WTC11 (cell line): ENCODE measurements around the gene SPEM2.

Experiments
- AFF4 ChIP-seq: sonication (generic); formaldehyde crosslinking; IDR thresholded peaks from 2 replicates; pipeline ENCODE4 v1.8.1; 2023; ENCODE audit warnings: mild to moderate bottlenecking, missing genetic modification reagents, borderline replicate concordance
- ATF6 ChIP-seq: sonication (generic); formaldehyde crosslinking; IDR thresholded peaks from 2 replicates; pipeline ENCODE4 v1.8.1; 2023; ENCODE audit warnings: mild to moderate bottlenecking, missing genetic modification reagents
- CTCF ChIP-seq: fragments of 200-600 bp; IDR thresholded peaks from 2 replicates; pipeline ENCODE4 v1.8.0; 2022; ENCODE audit warnings: antibody characterized with exemption
- EMX1 ChIP-seq: fragments of 250-450 bp; sonication (Bioruptor Pico); IDR thresholded peaks from 2 replicates; pipeline ENCODE4 v1.8.0; 2021; ENCODE audit warnings: mild to moderate bottlenecking
- ESRRA ChIP-seq: sonication (generic); formaldehyde crosslinking; IDR thresholded peaks from 2 replicates; pipeline ENCODE4 v1.8.1; 2022; ENCODE audit warnings: mild to moderate bottlenecking, missing genetic modification reagents, borderline replicate concordance
- ETV6 ChIP-seq: sonication (generic); formaldehyde crosslinking; IDR thresholded peaks from 2 replicates; pipeline ENCODE4 v1.8.1; 2022; ENCODE audit warnings: mild to moderate bottlenecking, missing genetic modification reagents
- FOXK1 ChIP-seq: sonication (generic); formaldehyde crosslinking; IDR thresholded peaks from 2 replicates; pipeline ENCODE4 v1.8.0; 2022; ENCODE audit warnings: mild to moderate bottlenecking, moderate library complexity, missing genetic modification reagents
- NR2C2 ChIP-seq: sonication (generic); formaldehyde crosslinking; IDR thresholded peaks from 2 replicates; pipeline ENCODE4 v1.8.0; 2022; ENCODE audit warnings: mild to moderate bottlenecking, missing genetic modification reagents
- OVOL2 ChIP-seq: fragments of 250-450 bp; sonication (Bioruptor Pico); IDR thresholded peaks from 2 replicates; pipeline ENCODE4 v1.9.0; 2021; ENCODE audit warnings: mild to moderate bottlenecking, borderline replicate concordance
- PREB ChIP-seq: sonication (generic); formaldehyde crosslinking; IDR thresholded peaks from 2 replicates; pipeline ENCODE4 v1.8.1; 2022; ENCODE audit warnings: mild to moderate bottlenecking, missing genetic modification reagents, moderate library complexity, borderline replicate concordance
- TEAD1 ChIP-seq: sonication (generic); formaldehyde crosslinking; IDR thresholded peaks from 2 replicates; pipeline ENCODE4 v1.8.0; 2022; ENCODE audit warnings: mild to moderate bottlenecking, missing genetic modification reagents
- ZBTB21 ChIP-seq: sonication (generic); formaldehyde crosslinking; IDR thresholded peaks from 2 replicates; pipeline ENCODE4 v1.8.1; 2023; ENCODE audit warnings: mild to moderate bottlenecking, missing genetic modification reagents, borderline replicate concordance
- ZSCAN18 ChIP-seq: fragments of 250-450 bp; sonication (Bioruptor Pico); IDR thresholded peaks from 2 replicates; pipeline ENCODE4 v2.1.2; 2022; ENCODE audit warnings: mild to moderate bottlenecking, moderate library complexity
- TF ChIP-seq, protein P1 (sequence below): sonication (generic); formaldehyde crosslinking; IDR thresholded peaks from 2 replicates; pipeline ENCODE4 v1.8.0; 2022; ENCODE audit warnings: mild to moderate bottlenecking, missing genetic modification reagents

DNA sequence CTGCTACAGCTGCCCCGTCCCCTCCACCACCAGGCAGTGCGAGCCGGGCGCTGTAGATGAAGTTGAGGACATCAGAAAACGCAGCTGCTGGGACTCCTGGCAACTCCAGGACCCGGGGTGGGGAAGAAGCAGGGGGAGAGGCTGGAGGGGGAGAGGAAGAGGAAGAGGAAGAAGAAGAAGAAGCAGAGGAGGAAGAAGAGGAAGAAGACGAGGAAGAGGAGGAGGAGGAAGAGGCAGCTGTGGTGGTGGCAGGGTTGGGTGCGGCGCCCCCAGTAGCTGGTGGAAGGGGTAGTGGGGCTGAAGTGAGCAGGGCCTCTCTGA is 40.9 kb downstream of the SPEM2 start:
- TF ChIP-seq NR2C2 (CRISPR knock-in tag) (no peak), PREB (CRISPR knock-in tag) (no peak), CTCF (no peak), FOXK1 (no peak), TEAD1 (CRISPR knock-in tag) (no peak), AFF4 (CRISPR knock-in tag) (no peak), ESRRA (CRISPR knock-in tag) (no peak), EMX1 (no peak), ZBTB21 (no peak), ATF6 (CRISPR knock-in tag) (no peak), ETV6 (no peak), ZSCAN18 (CRISPR knock-in tag) (no peak), OVOL2 (CRISPR knock-in tag) (no peak)
- TF ChIP-seq, protein P1, sequence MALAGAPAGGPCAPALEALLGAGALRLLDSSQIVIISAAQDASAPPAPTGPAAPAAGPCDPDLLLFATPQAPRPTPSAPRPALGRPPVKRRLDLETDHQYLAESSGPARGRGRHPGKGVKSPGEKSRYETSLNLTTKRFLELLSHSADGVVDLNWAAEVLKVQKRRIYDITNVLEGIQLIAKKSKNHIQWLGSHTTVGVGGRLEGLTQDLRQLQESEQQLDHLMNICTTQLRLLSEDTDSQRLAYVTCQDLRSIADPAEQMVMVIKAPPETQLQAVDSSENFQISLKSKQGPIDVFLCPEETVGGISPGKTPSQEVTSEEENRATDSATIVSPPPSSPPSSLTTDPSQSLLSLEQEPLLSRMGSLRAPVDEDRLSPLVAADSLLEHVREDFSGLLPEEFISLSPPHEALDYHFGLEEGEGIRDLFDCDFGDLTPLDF (CRISPR knock-in tag) = no peak
